Measurements from ENCODE around the gene FAM20C.

DNA sequence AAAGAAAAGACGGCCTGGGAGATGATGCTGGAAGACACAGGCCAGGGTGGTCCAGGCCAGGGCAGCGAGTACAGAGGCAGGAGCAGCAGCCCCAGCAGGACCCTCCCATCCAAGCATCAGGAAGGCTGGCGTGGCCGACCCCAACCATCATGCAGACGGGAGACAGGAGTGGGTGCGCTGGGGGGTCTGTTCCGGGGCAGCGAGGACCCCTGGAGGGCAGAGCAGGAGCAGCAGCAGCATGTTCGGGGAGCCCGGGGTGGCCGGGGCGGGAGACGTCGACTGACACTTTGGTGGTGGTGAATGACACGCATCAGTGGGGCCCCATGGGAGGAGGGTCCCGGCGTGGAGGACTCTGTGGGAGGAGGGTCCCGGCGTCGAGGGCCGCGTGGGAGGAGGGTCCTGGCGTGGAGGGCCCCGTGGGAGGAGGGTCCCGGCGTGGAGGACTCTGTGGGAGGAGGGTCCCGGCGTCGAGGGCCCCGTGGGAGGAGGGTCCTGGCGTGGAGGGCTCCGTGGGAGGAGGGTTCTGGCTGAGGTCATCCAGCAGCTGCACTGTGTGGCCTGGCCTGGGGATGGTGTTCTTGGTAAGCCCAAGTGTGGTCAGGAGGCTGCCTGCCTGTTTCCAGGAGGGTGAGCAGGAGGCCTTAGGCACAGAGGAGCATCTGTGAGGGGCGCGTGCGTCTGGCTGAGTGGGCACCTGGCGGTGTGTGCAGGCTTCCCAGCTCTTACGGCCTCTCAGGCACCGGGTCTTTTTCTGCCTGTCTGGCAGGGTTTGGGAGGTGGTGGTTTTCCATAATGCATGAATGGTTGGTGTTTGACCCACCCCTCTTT is 38.9 kb downstream of the FAM20C start:
- TF ChIP-seq, protein P1, sequence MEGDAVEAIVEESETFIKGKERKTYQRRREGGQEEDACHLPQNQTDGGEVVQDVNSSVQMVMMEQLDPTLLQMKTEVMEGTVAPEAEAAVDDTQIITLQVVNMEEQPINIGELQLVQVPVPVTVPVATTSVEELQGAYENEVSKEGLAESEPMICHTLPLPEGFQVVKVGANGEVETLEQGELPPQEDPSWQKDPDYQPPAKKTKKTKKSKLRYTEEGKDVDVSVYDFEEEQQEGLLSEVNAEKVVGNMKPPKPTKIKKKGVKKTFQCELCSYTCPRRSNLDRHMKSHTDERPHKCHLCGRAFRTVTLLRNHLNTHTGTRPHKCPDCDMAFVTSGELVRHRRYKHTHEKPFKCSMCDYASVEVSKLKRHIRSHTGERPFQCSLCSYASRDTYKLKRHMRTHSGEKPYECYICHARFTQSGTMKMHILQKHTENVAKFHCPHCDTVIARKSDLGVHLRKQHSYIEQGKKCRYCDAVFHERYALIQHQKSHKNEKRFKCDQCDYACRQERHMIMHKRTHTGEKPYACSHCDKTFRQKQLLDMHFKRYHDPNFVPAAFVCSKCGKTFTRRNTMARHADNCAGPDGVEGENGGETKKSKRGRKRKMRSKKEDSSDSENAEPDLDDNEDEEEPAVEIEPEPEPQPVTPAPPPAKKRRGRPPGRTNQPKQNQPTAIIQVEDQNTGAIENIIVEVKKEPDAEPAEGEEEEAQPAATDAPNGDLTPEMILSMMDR (IDR thresholded peaks at IDR 0.05; ENCODE audit: control extremely low read depth in 1 of 3, insufficient read depth in 1 of 3, low read depth in 1 of 3, low read length in 3 of 3): peak; percentile 39 to 54 (median 46)
- TF ChIP-seq POLR2AphosphoS5 (IDR thresholded peaks at IDR 0.05; ENCODE audit: low read depth, low read length): no peak
- no peak for TF ChIP-seq CHD2 (IDR thresholded peaks at IDR 0.05; ENCODE audit: low read length)
- no peak for TF ChIP-seq SIX5 (IDR thresholded peaks at IDR 0.05; ENCODE audit: low read depth, low read length)
- no peak for TF ChIP-seq GABPA (IDR thresholded peaks at IDR 0.05; ENCODE audit: borderline replicate concordance, insufficient read depth, low read length)
- TF ChIP-seq, protein P2, sequence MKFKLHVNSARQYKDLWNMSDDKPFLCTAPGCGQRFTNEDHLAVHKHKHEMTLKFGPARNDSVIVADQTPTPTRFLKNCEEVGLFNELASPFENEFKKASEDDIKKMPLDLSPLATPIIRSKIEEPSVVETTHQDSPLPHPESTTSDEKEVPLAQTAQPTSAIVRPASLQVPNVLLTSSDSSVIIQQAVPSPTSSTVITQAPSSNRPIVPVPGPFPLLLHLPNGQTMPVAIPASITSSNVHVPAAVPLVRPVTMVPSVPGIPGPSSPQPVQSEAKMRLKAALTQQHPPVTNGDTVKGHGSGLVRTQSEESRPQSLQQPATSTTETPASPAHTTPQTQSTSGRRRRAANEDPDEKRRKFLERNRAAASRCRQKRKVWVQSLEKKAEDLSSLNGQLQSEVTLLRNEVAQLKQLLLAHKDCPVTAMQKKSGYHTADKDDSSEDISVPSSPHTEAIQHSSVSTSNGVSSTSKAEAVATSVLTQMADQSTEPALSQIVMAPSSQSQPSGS (IDR thresholded peaks at IDR 0.05; ENCODE audit: low read length): no peak
- no peak for TF ChIP-seq POLR2A (IDR thresholded peaks at IDR 0.05; ENCODE audit: control extremely low read depth in 1 of 2, low read depth in 2 of 2, low read length in 2 of 2)
- TF ChIP-seq RXRA (IDR thresholded peaks at IDR 0.05; ENCODE audit: insufficient read depth, low read depth, low read length): no peak
- TF ChIP-seq ZNF274 (IDR thresholded peaks at IDR 0.05; ENCODE audit: borderline replicate concordance, extremely low read depth, low read length): no peak
- TF ChIP-seq SUZ12 (IDR thresholded peaks at IDR 0.05; ENCODE audit: low read length): no peak
- TF ChIP-seq CREB1 (IDR thresholded peaks at IDR 0.05): no peak
